GM18505 (cell line): ENCODE results near the gene MAST4.

Experiments used
- ATAC-seq: cut with Tn5 transposase; IDR thresholded peaks from one replicate; pipeline ENCODE4 v1.9.1; 2021; ENCODE audit not compliant: unreplicated experiment
- POLR2A ChIP-seq: IDR thresholded peaks from 4 replicates; pipeline ENCODE4 v1.6.1; 2011; ENCODE audit warnings: borderline replicate concordance; ENCODE audit not compliant: insufficient read depth, insufficient read length; ENCODE audit errors: extremely low read depth

The MAST4 gene

GRCh38 chr5:66985417-66985816 is 389.2 kb downstream of the MAST4 start:
- no peak for ATAC-seq
- TF ChIP-seq POLR2A, result no peak

- no peak for ATAC-seq
- no peak for TF ChIP-seq POLR2A
Measured at GRCh38 chr5:66986009-66986408, 389.8 kb downstream of the MAST4 start.

GRCh38 chr5:66986534-66986933 is 390.3 kb downstream of the MAST4 start:
- no peak for ATAC-seq
- no peak for TF ChIP-seq POLR2A

- ATAC-seq, result no peak
- no peak for TF ChIP-seq POLR2A
Measured at GRCh38 chr5:66987126-66987525, 390.9 kb downstream of the MAST4 start.

GRCh38 chr5:66987540-66987939 is 391.3 kb downstream of the MAST4 start:
- TF ChIP-seq POLR2A, result no peak
- no peak for ATAC-seq

GRCh38 chr5:66987949-66988838 is 392.0 kb downstream of the MAST4 start:
- TF ChIP-seq POLR2A, result no peak
- ATAC-seq, result no peak

GRCh38 chr5:66989286-66989685 is 393.1 kb downstream of the MAST4 start:
- TF ChIP-seq POLR2A, result no peak
- ATAC-seq, result no peak

- no peak for ATAC-seq
- TF ChIP-seq POLR2A, result no peak
Measured at GRCh38 chr5:66989781-66990180, 393.6 kb downstream of the MAST4 start.

- no peak for TF ChIP-seq POLR2A
Measured at GRCh38 chr5:66991746-66992145, 395.6 kb downstream of the MAST4 start.

GRCh38 chr5:66992547-66992946 is 396.4 kb downstream of the MAST4 start:
- no peak for ATAC-seq
- no peak for TF ChIP-seq POLR2A

More at GRCh38 chr5:66991746-66992145, 395.6 kb downstream of the MAST4 start:
- ATAC-seq, result no peak

- ATAC-seq, result no peak
- TF ChIP-seq POLR2A, result no peak
Measured at GRCh38 chr5:66993448-66993847, 397.3 kb downstream of the MAST4 start.

- ATAC-seq, result no peak
- TF ChIP-seq POLR2A, result no peak
Measured at GRCh38 chr5:66993882-66994281, 397.7 kb downstream of the MAST4 start.

GRCh38 chr5:66994790-66995189 is 398.6 kb downstream of the MAST4 start:
- ATAC-seq, result no peak
- TF ChIP-seq POLR2A, result no peak

GRCh38 chr5:67000794-67001475 is 404.7 kb downstream of the MAST4 start:
- ATAC-seq, result no peak
- no peak for TF ChIP-seq POLR2A
